Activated naive CD8-positive, alpha-beta T cell treated with anti-CD3 and anti-CD28 coated beads for 36 hours (primary cell): ENCODE results near the gene DPP9. TPM values are rescaled to one million over a fixed set of nuclear protein-coding genes. Genes with fewer than 3 reads are reported as not detected.

Experiments
- DNase-seq: peaks from one replicate; pipeline ENCODE4 v3.0.0; 2021
- H3K27ac Mint-ChIP-seq: one replicate; pipeline ENCODE4 v1.8.0; 2022; ENCODE audit warnings: mild to moderate bottlenecking, moderate library complexity, mixed read lengths
- H3K27me3 Mint-ChIP-seq: one replicate; pipeline ENCODE4 v1.8.0; 2022; ENCODE audit warnings: mild to moderate bottlenecking, mixed read lengths
- H3K36me3 Mint-ChIP-seq: one replicate; pipeline ENCODE4 v1.8.0; 2021; ENCODE audit warnings: mild to moderate bottlenecking, mixed read lengths
- H3K4me1 Mint-ChIP-seq: one replicate; pipeline ENCODE4 v1.8.0; 2021; ENCODE audit warnings: mixed read lengths
- H3K4me3 Mint-ChIP-seq: one replicate; pipeline ENCODE4 v1.8.0; 2022; ENCODE audit warnings: mild to moderate bottlenecking, moderate library complexity, mixed read lengths
- H3K9me3 Mint-ChIP-seq: one replicate; pipeline ENCODE4 v1.8.0; 2022; ENCODE audit warnings: mixed read lengths
- total RNA-seq, 2 experiments: library from RNA; stranded (reverse); gene quantifications; one replicate each; pipeline ENCODE4 v1.2.3, GENCODE V29; 2021

The DPP9 gene
- 10 to 100 TPM; 71.7 to 72.3 TPM for total RNA-seq

GRCh38 chr19:4723595-4724514 lies at the start of gene DPP9:
DPP9 (minus strand) TSS chr19:4723842; CDS start chr19:4719906, 3,936 bp downstream.
- H3K36me3 Mint-ChIP-seq: peaks cover 11% of the 10 kb centered on the region
- peak within 1 kb of the TSS; percentile 94 for H3K4me3 Mint-ChIP-seq
- peak within 1 kb of the TSS; percentile 94 for H3K27ac Mint-ChIP-seq
- peak; percentile 99 for DNase-seq
- peaks cover 12% of the 10 kb centered on the region for H3K27me3 Mint-ChIP-seq
- peaks cover 3% of the 10 kb centered on the region for H3K9me3 Mint-ChIP-seq
- peaks cover 17% of the 10 kb centered on the region for H3K4me1 Mint-ChIP-seq

GRCh38 chr19:4773047-4773640 lies 49.5 kb upstream of the DPP9 start:
- no peaks in the 10 kb centered on the region for H3K36me3 Mint-ChIP-seq
- DNase-seq: no peak
- H3K27ac Mint-ChIP-seq: no peak overlapping the region
- H3K27me3 Mint-ChIP-seq: peaks cover 28% of the 10 kb centered on the region
- no peak overlapping the region for H3K4me3 Mint-ChIP-seq
- H3K9me3 Mint-ChIP-seq: no peaks in the 10 kb centered on the region
- H3K4me1 Mint-ChIP-seq: no peaks in the 10 kb centered on the region

DNA sequence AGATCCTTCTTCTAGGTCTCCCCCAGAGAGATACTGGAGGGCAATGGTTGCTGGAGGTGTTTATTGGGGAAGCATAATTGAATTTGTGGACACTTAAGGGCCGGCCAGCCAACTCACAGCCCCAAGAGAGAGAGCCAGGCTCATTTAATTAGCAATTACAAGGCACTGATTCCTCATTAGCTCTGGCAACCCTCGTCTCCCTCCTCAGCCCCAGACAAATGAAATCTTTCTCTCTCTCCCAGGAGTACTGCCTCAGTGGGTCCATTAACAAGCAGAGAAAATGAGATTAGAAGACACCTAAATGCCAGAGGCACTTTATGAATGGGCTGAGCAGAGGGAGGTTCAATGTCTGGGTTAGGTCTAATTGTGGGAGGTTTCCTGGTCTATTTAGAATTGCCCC lies 48.9 kb upstream of the DPP9 start:
- Mint-ChIP-seq H3K36me3 (no peaks in the 10 kb centered on the region), H3K27ac (no peak overlapping the region), H3K4me1 (no peaks in the 10 kb centered on the region), H3K4me3 (no peak overlapping the region), H3K9me3 (no peaks in the 10 kb centered on the region), H3K27me3 (peaks cover 28% of the 10 kb centered on the region)
- DNase-seq: no peak

DNA sequence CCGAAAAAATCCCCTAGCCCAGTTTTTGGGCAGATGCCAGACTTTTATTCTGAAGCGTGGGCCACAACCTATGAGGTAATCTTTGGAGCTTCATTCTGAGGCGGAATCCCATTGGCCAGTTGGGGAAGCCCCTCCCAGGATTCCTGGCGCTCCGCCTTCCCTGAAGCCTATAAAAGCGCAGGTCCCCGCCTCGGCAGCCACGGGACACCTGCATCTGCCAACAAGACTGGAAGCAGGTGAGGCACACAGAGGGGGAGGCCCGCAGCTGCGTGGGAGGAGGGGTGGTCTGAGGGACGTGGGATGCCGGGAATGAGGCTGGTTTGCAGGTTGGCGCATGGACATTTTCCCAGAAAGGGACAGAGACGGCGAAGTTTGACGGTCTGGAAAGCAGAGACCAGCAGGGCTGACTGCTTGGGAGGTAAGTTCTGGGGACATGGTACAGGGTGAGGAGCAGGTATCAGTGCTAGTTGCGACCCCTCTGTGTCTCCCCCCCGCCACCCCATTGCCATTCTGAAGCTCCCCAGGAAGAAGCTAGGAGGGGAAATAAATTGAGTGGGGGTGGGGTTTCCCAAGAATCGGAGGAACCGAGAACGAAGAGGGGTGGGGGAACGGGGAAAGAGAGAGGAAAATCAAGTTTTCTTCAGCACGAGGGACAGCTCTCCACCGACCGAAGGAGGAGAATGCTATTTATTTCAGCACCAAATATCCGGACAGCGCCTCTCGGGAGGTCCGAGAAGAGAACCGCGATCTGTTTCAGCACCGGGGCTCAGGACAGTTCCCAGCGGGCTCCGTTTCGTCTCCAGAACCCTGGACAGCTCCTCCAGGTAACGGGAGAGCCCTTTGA lies 45.5 kb upstream of the DPP9 start:
- H3K9me3 Mint-ChIP-seq: no peaks in the 10 kb centered on the region
- peaks cover 30% of the 10 kb centered on the region for H3K27me3 Mint-ChIP-seq
- no peak overlapping the region for H3K4me3 Mint-ChIP-seq

DNA sequence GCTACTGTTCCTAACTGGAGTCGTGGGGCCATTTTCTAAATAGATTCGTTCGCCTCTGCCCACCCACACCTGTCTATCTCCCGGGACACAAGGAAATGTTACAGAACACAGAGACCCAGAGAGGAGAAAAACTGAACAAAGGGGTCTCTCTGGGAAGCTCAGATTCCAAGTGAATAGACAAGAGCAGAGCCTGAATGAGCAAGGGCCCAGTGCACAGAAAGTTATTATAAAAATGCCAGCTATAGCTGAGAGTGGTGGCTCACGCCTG lies 40.7 kb upstream of the DPP9 start:
- H3K27me3 Mint-ChIP-seq: peaks cover 56% of the 10 kb centered on the region
- DNase-seq: no peak
- H3K4me1 Mint-ChIP-seq: peaks cover 5% of the 10 kb centered on the region
- no peak overlapping the region for H3K4me3 Mint-ChIP-seq
- H3K9me3 Mint-ChIP-seq: no peaks in the 10 kb centered on the region
- H3K36me3 Mint-ChIP-seq: no peaks in the 10 kb centered on the region
- no peak overlapping the region for H3K27ac Mint-ChIP-seq

More for the DNA sequence above, 45.5 kb upstream of the DPP9 start:
- no peak overlapping the region for H3K27ac Mint-ChIP-seq
- DNase-seq: peak; percentile 80
- H3K4me1 Mint-ChIP-seq: no peaks in the 10 kb centered on the region
- H3K36me3 Mint-ChIP-seq: no peaks in the 10 kb centered on the region

DNA sequence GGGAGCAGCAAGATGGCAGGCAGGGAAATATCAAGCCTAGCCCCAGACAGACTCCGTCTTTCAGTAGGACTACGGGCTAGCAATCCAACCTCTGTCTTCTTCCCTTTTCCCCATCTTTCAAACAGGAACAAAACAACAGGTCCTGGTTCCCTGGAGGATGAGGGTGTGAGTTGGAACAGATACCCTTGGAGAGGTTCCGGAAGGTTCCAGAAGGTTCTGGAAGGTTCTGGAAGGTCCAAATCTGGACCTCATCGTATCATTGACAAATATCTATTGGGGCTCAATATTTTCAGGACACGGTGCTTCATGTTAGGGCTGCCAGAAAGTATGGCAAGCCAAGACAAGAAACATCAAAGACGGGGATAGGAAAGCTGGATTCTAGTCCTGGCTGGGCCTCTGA lies 39.4 kb upstream of the DPP9 start:
- peaks cover 66% of the 10 kb centered on the region for H3K27me3 Mint-ChIP-seq
- no peak overlapping the region for H3K4me3 Mint-ChIP-seq
- H3K36me3 Mint-ChIP-seq: no peaks in the 10 kb centered on the region
- H3K4me1 Mint-ChIP-seq: peaks cover 6% of the 10 kb centered on the region
- peaks cover 3% of the 10 kb centered on the region for H3K9me3 Mint-ChIP-seq
- H3K27ac Mint-ChIP-seq: no peak overlapping the region
- DNase-seq: no peak

- Mint-ChIP-seq H3K4me1 (peaks cover 6% of the 10 kb centered on the region), H3K27ac (no peak overlapping the region), H3K36me3 (no peaks in the 10 kb centered on the region), H3K27me3 (peaks cover 87% of the 10 kb centered on the region), H3K9me3 (peaks cover 3% of the 10 kb centered on the region), H3K4me3 (peak overlapping the region; percentile 42)
- no peak for DNase-seq
These were observed 36.6 kb upstream of the DPP9 start for GRCh38 chr19:4760285-4760650.

GRCh38 chr19:4759388-4760284 lies 36.0 kb upstream of the DPP9 start:
- DNase-seq: peak; percentile 76
- Mint-ChIP-seq H3K4me1 (peaks cover 6% of the 10 kb centered on the region), H3K27me3 (peaks cover 89% of the 10 kb centered on the region), H3K36me3 (no peaks in the 10 kb centered on the region), H3K27ac (no peak overlapping the region), H3K4me3 (no peak overlapping the region), H3K9me3 (peaks cover 3% of the 10 kb centered on the region)

DNA sequence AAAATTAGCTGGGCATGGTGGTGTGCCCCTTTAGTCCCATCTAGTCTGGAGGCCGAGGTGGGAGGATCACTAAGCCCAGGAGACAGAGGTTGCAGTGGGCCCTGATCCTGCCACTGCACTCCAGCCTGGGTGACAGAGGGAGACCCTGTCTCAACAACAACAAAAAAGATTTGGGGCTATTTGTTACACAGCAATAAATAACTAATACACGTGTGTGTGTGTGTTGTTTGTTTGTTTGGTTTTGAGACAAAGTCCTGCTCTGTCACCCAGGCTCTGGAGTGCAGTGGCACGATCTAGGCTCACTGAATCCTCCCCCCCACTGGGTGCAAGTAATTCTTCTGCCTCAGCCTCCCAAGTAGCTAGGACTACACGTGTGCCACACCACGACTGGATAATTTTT lies 35.0 kb upstream of the DPP9 start:
- peaks cover 86% of the 10 kb centered on the region for H3K27me3 Mint-ChIP-seq
- H3K4me3 Mint-ChIP-seq: no peak overlapping the region
- DNase-seq: no peak
- no peak overlapping the region for H3K27ac Mint-ChIP-seq
- peaks cover 6% of the 10 kb centered on the region for H3K4me1 Mint-ChIP-seq
- peaks cover 3% of the 10 kb centered on the region for H3K9me3 Mint-ChIP-seq
- no peaks in the 10 kb centered on the region for H3K36me3 Mint-ChIP-seq

- H3K4me3 Mint-ChIP-seq: no peak overlapping the region
- H3K27ac Mint-ChIP-seq: no peak overlapping the region
- peaks cover 3% of the 10 kb centered on the region for H3K9me3 Mint-ChIP-seq
- H3K27me3 Mint-ChIP-seq: peaks cover 82% of the 10 kb centered on the region
- no peak for DNase-seq
- no peaks in the 10 kb centered on the region for H3K36me3 Mint-ChIP-seq
- H3K4me1 Mint-ChIP-seq: peaks cover 6% of the 10 kb centered on the region
These were observed 34.4 kb upstream of the DPP9 start for GRCh38 chr19:4758082-4758481.

- Mint-ChIP-seq H3K4me3 (no peak overlapping the region), H3K27ac (no peak overlapping the region), H3K27me3 (peaks cover 62% of the 10 kb centered on the region)
These were observed 31.8 kb upstream of the DPP9 start for GRCh38 chr19:4755459-4755858.

GRCh38 chr19:4754248-4754647 lies 30.6 kb upstream of the DPP9 start:
- peaks cover under 1% of the 10 kb centered on the region for H3K4me1 Mint-ChIP-seq
- no peaks in the 10 kb centered on the region for H3K36me3 Mint-ChIP-seq
- H3K27me3 Mint-ChIP-seq: peaks cover 51% of the 10 kb centered on the region
- no peak overlapping the region for H3K4me3 Mint-ChIP-seq
- no peak overlapping the region for H3K27ac Mint-ChIP-seq
- DNase-seq: no peak
- H3K9me3 Mint-ChIP-seq: peaks cover 3% of the 10 kb centered on the region

More at GRCh38 chr19:4755459-4755858, 31.8 kb upstream of the DPP9 start:
- no peak for DNase-seq
- Mint-ChIP-seq H3K9me3 (peaks cover 3% of the 10 kb centered on the region), H3K36me3 (no peaks in the 10 kb centered on the region), H3K4me1 (peaks cover 6% of the 10 kb centered on the region)

GRCh38 chr19:4749870-4750590 lies 26.4 kb upstream of the DPP9 start:
- H3K27me3 Mint-ChIP-seq: peaks cover 37% of the 10 kb centered on the region
- no peaks in the 10 kb centered on the region for H3K4me1 Mint-ChIP-seq
- H3K9me3 Mint-ChIP-seq: no peaks in the 10 kb centered on the region
- H3K27ac Mint-ChIP-seq: no peak overlapping the region
- no peak for DNase-seq
- no peaks in the 10 kb centered on the region for H3K36me3 Mint-ChIP-seq
- no peak overlapping the region for H3K4me3 Mint-ChIP-seq

DNA sequence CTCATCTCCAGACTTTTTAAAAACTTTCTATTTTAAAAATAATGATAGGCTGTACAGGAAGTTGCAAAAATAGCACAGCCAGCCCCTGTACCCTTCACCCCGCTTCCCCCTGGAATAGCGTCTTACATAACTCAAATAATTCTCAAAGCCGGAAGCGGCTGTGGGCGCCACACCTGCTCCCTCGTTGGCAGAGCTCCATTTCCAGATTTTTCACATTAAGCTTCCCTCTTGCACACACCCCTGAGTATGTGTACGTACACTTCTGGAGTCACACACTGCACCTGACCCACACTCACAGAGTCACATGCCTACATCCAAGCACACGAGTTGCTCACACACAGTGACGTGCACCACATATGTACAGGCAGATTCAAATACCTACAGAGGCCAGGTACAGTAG lies 24.9 kb upstream of the DPP9 start:
- H3K9me3 Mint-ChIP-seq: no peaks in the 10 kb centered on the region
- no peak overlapping the region for H3K4me3 Mint-ChIP-seq
- no peak for DNase-seq
- peaks cover 29% of the 10 kb centered on the region for H3K27me3 Mint-ChIP-seq
- no peak overlapping the region for H3K27ac Mint-ChIP-seq
- H3K36me3 Mint-ChIP-seq: no peaks in the 10 kb centered on the region
- H3K4me1 Mint-ChIP-seq: no peaks in the 10 kb centered on the region
